Measurements from ENCODE around the gene EPHA1.
A peak's percentile ranks its signal among the peaks of the same experiment; 100 is the strongest.

EPHA1 gene

GRCh38 chr7:143408252-143408685 lies 387 bp downstream of the EPHA1 start:
- Histone ChIP-seq H3F3A (ENCODE audit: low read depth) (peaks cover 5% of the 10 kb centered on the region; the same call in 1 of the 2 replicates), H3K9ac (ENCODE audit: low read depth, low read length, poor library complexity, severe bottlenecking) (peak overlapping the region; percentile 65), H3K4me3 (ENCODE audit: low read length, poor library complexity, severe bottlenecking) (peak overlapping the region; percentile 78), H3K79me2 (ENCODE audit: insufficient read depth, low read length) (peaks cover 13% of the 10 kb centered on the region), H3K9me3 (ENCODE audit: insufficient read depth, low read depth, low read length) (no peaks in the 10 kb centered on the region), H3K36me3 (ENCODE audit: insufficient read depth, low read length) (no peaks in the 10 kb centered on the region), H3K4me2 (ENCODE audit: low read depth, low read length, poor library complexity, severe bottlenecking) (peak overlapping the region; percentile 91), H3K9me2 (replicated peaks; ENCODE audit: low read depth, low read length) (no peaks in the 10 kb centered on the region), H3K27me3 (ENCODE audit: insufficient read depth, low read length, poor library complexity, severe bottlenecking) (no peaks in the 10 kb centered on the region), H2AFZ (ENCODE audit: low read length) (peak overlapping the region; percentile 58), H4K20me1 (ENCODE audit: insufficient read depth, low read length, poor library complexity, severe bottlenecking) (no peaks in the 10 kb centered on the region), H3K4me1 (ENCODE audit: insufficient read depth, low read length, poor library complexity, severe bottlenecking) (peaks cover 55% of the 10 kb centered on the region)
- TF ChIP-seq CTCF (conservative IDR thresholded peaks at IDR 0.05; ENCODE audit: low read length) = no peak
- no peak for TF ChIP-seq EZH2phosphoT487 (IDR thresholded peaks at IDR 0.05; ENCODE audit: borderline replicate concordance)

GRCh38 chr7:143407287-143408251 lies 1.1 kb downstream of the EPHA1 start:
- H2AFZ ChIP-seq (ENCODE audit: low read length) = peak overlapping the region; percentile 58
- peak overlapping the region; percentile 65 for H3K9ac ChIP-seq (ENCODE audit: low read depth, low read length, poor library complexity, severe bottlenecking)
- H3K9me2 ChIP-seq (replicated peaks; ENCODE audit: low read depth, low read length) = no peaks in the 10 kb centered on the region
- H3K27me3 ChIP-seq (ENCODE audit: insufficient read depth, low read length, poor library complexity, severe bottlenecking) = no peaks in the 10 kb centered on the region
- TF ChIP-seq EZH2phosphoT487 (IDR thresholded peaks at IDR 0.05; ENCODE audit: borderline replicate concordance) = no peak
- no peak for TF ChIP-seq CTCF (conservative IDR thresholded peaks at IDR 0.05; ENCODE audit: low read length)
- H4K20me1 ChIP-seq (ENCODE audit: insufficient read depth, low read length, poor library complexity, severe bottlenecking) = no peaks in the 10 kb centered on the region
- peak overlapping the region; percentile 91 for H3K4me2 ChIP-seq (ENCODE audit: low read depth, low read length, poor library complexity, severe bottlenecking)
- no peaks in the 10 kb centered on the region for H3K36me3 ChIP-seq (ENCODE audit: insufficient read depth, low read length)
- peaks cover 5% of the 10 kb centered on the region; the same call in 1 of the 2 replicates for H3F3A ChIP-seq (ENCODE audit: low read depth)
- H3K79me2 ChIP-seq (ENCODE audit: insufficient read depth, low read length) = peaks cover 13% of the 10 kb centered on the region
- no peaks in the 10 kb centered on the region for H3K9me3 ChIP-seq (ENCODE audit: insufficient read depth, low read depth, low read length)
- H3K4me3 ChIP-seq (ENCODE audit: low read length, poor library complexity, severe bottlenecking) = peak overlapping the region; percentile 78
- peaks cover 54% of the 10 kb centered on the region for H3K4me1 ChIP-seq (ENCODE audit: insufficient read depth, low read length, poor library complexity, severe bottlenecking)

- Histone ChIP-seq H3K9me2 (replicated peaks; ENCODE audit: low read depth, low read length) (no peaks in the 10 kb centered on the region), H3K79me2 (ENCODE audit: insufficient read depth, low read length) (peaks cover 13% of the 10 kb centered on the region), H3K36me3 (ENCODE audit: insufficient read depth, low read length) (no peaks in the 10 kb centered on the region), H3K4me2 (ENCODE audit: low read depth, low read length, poor library complexity, severe bottlenecking) (no peak overlapping the region), H3K4me3 (ENCODE audit: low read length, poor library complexity, severe bottlenecking) (no peak overlapping the region), H3K4me1 (ENCODE audit: insufficient read depth, low read length, poor library complexity, severe bottlenecking) (peaks cover 44% of the 10 kb centered on the region), H3K9ac (ENCODE audit: low read depth, low read length, poor library complexity, severe bottlenecking) (no peak overlapping the region), H2AFZ (ENCODE audit: low read length) (no peak overlapping the region), H3K9me3 (ENCODE audit: insufficient read depth, low read depth, low read length) (no peaks in the 10 kb centered on the region), H3K27me3 (ENCODE audit: insufficient read depth, low read length, poor library complexity, severe bottlenecking) (no peaks in the 10 kb centered on the region), H3F3A (ENCODE audit: low read depth) (peaks cover 5% of the 10 kb centered on the region; the same call in 1 of the 2 replicates), H4K20me1 (ENCODE audit: insufficient read depth, low read length, poor library complexity, severe bottlenecking) (no peaks in the 10 kb centered on the region)
- TF ChIP-seq CTCF (conservative IDR thresholded peaks at IDR 0.05; ENCODE audit: low read length) = no peak
Measured at GRCh38 chr7:143406002-143406357, 2.7 kb downstream of the EPHA1 start.
